Coronary artery (tissue), 2 donors: Measurements from ENCODE around the gene CPLANE1.
"Not testable (repeated sequence)": the region's sequence is repeated elsewhere in the genome, so short reads cannot be mapped to it uniquely, and the experiment has no call there.

Experiments
- DNase-seq: peaks from one replicate; pipeline ENCODE4 v3.0.0-alpha.2; 2017; ENCODE audit warnings: low spot score
- H3K27ac ChIP-seq, 2 donors: fragments of 200-600 bp; sonication (generic); one replicate each; pipeline ENCODE4 v1.5.1; 2016 to 2019
- H3K4me3 ChIP-seq: fragments of 200-600 bp; sonication (generic); 2 replicates; pipeline ENCODE4 v1.5.1; 2016; ENCODE audit warnings: mild to moderate bottlenecking, moderate library complexity
- CTCF ChIP-seq: fragments of 200-600 bp; sonication (generic); IDR thresholded peaks from one replicate; pipeline ENCODE4 v1.5.1; 2019; ENCODE audit warnings: antibody characterized with exemption

The CPLANE1 gene

GRCh38 chr5:37170856-37171255 lies 78.3 kb downstream of the CPLANE1 start:
- Histone ChIP-seq H3K27ac (no peak overlapping the region), H3K4me3 (no peak overlapping the region)
- no peak for TF ChIP-seq CTCF
- no peak for DNase-seq

- DNase-seq, result no peak
- Histone ChIP-seq H3K27ac (no peak overlapping the region), H3K4me3 (no peak overlapping the region)
- no peak for TF ChIP-seq CTCF
Observed at GRCh38 chr5:37166197-37166596, 83.0 kb downstream of the CPLANE1 start.

- no peak for TF ChIP-seq CTCF
- H3K27ac ChIP-seq, result no peak overlapping the region
- no peak for DNase-seq
- H3K4me3 ChIP-seq, result no peak overlapping the region
Observed at GRCh38 chr5:37165761-37166160, 83.4 kb downstream of the CPLANE1 start.

GRCh38 chr5:37153661-37154060 lies 95.5 kb downstream of the CPLANE1 start:
- no peak for TF ChIP-seq CTCF
- Histone ChIP-seq H3K27ac (no peak overlapping the region), H3K4me3 (no peak overlapping the region)
- no peak for DNase-seq

GRCh38 chr5:37146896-37147295 lies 102.3 kb downstream of the CPLANE1 start:
- DNase-seq, result no peak
- no peak for TF ChIP-seq CTCF
- no peak overlapping the region for H3K4me3 ChIP-seq
- H3K27ac ChIP-seq, result no peak overlapping the region

GRCh38 chr5:37136694-37137093 lies 112.5 kb downstream of the CPLANE1 start:
- DNase-seq, result no peak
- no peak for TF ChIP-seq CTCF
- Histone ChIP-seq H3K27ac (no peak overlapping the region), H3K4me3 (no peak overlapping the region)

GRCh38 chr5:37135312-37135711 lies 113.9 kb downstream of the CPLANE1 start:
- H3K4me3 ChIP-seq, DNase-seq, H3K27ac ChIP-seq: not testable (repeated sequence)

- Histone ChIP-seq H3K4me3 (no peak overlapping the region), H3K27ac (no peak overlapping the region)
- TF ChIP-seq CTCF, result no peak
- no peak for DNase-seq
Observed at GRCh38 chr5:37133939-37134338, 115.2 kb downstream of the CPLANE1 start.
